ENCODE measurements around the gene RARRES2. TPM values are rescaled to one million over a fixed set of nuclear protein-coding genes. Genes with fewer than 3 reads are reported as not detected.

RARRES2 gene
- total RNA-seq, 1 donor from 2014 or later: 210 TPM

- DNase-seq (ENCODE audit: low spot score): no peak
These were observed 21.9 kb upstream of the RARRES2 start for GRCh38 chr7:150363370-150363769.

- peak; percentile 68 for DNase-seq (ENCODE audit: low spot score)
These were observed 20.6 kb upstream of the RARRES2 start for GRCh38 chr7:150361807-150362621.

- peak; percentile 72 for DNase-seq (ENCODE audit: low spot score)
These were observed 20.0 kb upstream of the RARRES2 start for GRCh38 chr7:150361402-150361801.

GRCh38 chr7:150360363-150361058 is 19.1 kb upstream of the RARRES2 start:
- no peak for DNase-seq (ENCODE audit: low spot score)

- no peak for DNase-seq (ENCODE audit: low spot score)
These were observed 18.4 kb upstream of the RARRES2 start for GRCh38 chr7:150359622-150360362.

- no peak for DNase-seq (ENCODE audit: low spot score)
These were observed 17.7 kb upstream of the RARRES2 start for GRCh38 chr7:150358988-150359621.

GRCh38 chr7:150358433-150358832 is 17.0 kb upstream of the RARRES2 start:
- no peak for DNase-seq (ENCODE audit: low spot score)

- no peak for DNase-seq (ENCODE audit: low spot score)
These were observed 16.5 kb upstream of the RARRES2 start for GRCh38 chr7:150357771-150358427.

GRCh38 chr7:150357270-150357669 is 15.8 kb upstream of the RARRES2 start:
- no peak for DNase-seq (ENCODE audit: low spot score)

GRCh38 chr7:150356265-150356897 is 15.0 kb upstream of the RARRES2 start:
- no peak for DNase-seq (ENCODE audit: low spot score)

- DNase-seq (ENCODE audit: low spot score): no peak
These were observed 14.2 kb upstream of the RARRES2 start for GRCh38 chr7:150355666-150356059.

GRCh38 chr7:150351587-150352194 is 10.3 kb upstream of the RARRES2 start:
- DNase-seq (ENCODE audit: low spot score): no peak

- DNase-seq (ENCODE audit: low spot score): no peak
These were observed 5.5 kb upstream of the RARRES2 start for GRCh38 chr7:150346922-150347321.

GRCh38 chr7:150345012-150345411 is 3.6 kb upstream of the RARRES2 start:
- no peak for DNase-seq (ENCODE audit: low spot score)

GRCh38 chr7:150344299-150344698 is 2.9 kb upstream of the RARRES2 start:
- DNase-seq (ENCODE audit: low spot score): no peak

- DNase-seq (ENCODE audit: low spot score): no peak
These were observed 1.8 kb upstream of the RARRES2 start for GRCh38 chr7:150343225-150343624.

GRCh38 chr7:150342121-150342408 is 636 bp upstream of the RARRES2 start:
- DNase-seq (ENCODE audit: low spot score): peak; percentile 68

- no peak for DNase-seq (ENCODE audit: low spot score)
These were observed 560 bp downstream of the RARRES2 start for GRCh38 chr7:150340875-150341262.

- DNase-seq (ENCODE audit: low spot score): peak; percentile 88
These were observed 1.2 kb downstream of the RARRES2 start for GRCh38 chr7:150340024-150340749.

- peak; percentile 75 for DNase-seq (ENCODE audit: low spot score)
These were observed 2.0 kb downstream of the RARRES2 start for GRCh38 chr7:150339409-150339809.

Data from mesenteric fat pad (tissue), 1 donor.